Hippocampal formation (tissue), 2 donors: ENCODE measurements around the gene CABP5.

Source experiments
- DNase-seq, 2 donors: peaks; one replicate each; lab custom pipeline; 2025; lab: John Stamatoyannopoulos, UW

Gene CABP5

DNA sequence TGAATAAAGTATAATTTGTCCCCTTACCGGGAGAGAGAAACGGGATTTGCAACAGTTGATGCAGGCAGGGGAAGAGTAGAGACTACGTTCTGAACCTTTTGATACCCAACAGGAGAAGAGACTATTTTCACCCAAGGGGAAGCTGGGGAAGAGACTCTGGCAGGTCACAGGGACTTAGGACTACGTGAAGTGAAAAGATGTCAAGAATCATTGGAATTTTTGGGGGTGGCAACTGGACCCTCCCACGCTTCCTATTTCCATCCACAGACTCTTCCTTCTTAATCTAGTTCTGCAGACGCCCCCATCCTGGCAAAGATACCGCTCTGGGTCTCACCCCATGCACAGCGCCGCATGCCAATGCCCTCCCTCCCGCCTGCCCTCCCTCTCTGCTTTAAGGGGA is 13.8 kb downstream of the CABP5 start:
- no peak for DNase-seq

DNA sequence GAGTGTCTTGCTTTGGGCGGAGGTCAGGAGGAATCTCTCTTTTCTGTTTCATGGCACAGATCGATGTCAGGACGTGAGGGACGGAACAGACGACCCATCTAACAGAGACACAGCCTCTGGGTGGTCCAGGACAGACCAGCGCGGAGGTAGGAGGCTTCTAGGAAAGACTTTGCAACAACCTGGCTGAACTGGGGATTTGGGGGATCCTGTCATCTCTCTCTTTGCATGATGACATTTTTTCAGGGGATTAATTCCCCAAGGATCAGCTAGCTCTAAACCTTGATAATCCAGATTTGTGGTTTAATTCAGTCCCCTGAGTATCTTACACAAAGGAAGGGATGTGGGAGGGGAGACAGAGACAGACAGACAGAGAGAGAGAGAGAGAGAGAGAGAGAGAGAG is 14.4 kb downstream of the CABP5 start:
- no peak for DNase-seq

DNA sequence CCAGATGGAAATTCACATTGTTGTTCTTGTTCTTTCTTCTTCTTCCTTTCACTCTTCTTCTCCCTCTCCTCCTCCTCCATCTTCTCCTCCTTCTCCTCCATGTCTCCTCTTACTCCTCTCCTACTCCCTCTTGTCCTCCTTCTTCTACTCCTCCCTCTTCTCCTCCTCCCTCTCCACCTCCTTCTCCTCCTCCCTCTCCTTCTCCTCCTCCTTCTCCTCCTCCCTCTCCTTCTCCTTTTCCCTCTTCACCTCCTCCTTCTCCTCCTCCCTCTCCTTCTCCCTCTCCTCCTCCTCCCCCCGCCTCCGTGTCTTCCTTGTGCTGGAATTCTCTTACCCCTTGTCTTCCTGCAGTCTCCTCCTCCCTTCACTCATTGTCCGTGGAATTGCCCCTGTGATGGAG is 18.4 kb downstream of the CABP5 start:
- no peak for DNase-seq

DNA sequence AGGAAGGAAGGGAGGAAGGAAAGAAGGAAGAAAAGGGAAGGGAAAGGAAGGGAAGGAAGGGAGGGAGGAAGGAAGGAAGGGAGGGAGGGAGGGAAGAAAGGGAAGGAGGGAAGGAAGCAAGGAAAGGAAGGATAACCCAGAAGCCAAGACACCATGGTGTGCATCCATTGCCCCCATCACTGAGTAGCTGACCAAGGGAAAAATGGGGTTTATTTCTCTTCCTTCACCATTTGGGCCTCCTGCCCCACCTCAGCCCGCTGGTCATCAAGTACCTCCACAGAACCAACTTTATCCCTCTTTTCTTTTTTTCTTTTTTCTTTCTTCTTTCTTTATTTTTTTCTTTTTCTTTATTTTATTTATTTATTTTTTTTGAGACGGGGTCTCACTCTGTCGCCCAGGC is 20.4 kb downstream of the CABP5 start:
- no peak for DNase-seq

DNA sequence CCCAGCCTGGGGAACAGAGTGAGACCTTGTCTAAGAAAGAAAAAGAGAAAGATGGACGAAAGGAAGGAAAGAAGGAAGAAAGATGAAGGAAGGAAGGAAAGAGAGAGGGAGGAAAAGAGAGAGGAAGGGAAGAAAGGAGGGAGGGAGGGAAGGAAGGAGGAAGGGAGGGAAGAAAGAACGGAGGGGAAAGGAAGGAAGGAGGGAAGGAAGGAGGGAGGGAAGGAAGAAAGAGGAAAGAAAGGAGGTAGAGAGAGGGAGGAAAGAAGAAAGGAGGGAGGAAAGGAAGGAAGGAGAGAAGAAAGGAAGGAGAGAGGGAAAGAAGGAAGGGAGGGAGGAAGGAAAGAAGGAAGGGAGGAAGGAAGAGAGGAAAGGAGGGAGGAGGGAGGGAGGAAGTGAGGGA is 20.9 kb downstream of the CABP5 start:
- no peak for DNase-seq

DNA sequence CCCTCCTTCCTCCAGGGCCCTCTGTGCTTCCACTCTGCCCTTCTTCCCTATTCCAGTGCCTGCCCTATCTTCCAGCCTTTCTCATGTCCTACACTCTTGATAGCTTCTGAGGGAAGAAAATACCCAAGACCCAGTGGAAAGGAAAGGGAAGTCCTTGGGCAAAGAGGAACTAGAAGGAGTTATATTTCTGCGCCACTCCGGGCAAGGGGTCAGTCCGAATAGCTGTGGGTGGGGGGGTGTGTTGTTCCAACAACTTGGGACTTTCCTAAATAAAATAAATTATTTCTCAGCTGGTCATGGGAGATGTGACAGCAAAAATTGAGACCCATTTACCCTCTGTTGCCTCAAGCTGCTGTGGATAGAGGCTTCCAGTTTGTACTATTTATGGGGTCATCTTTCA is 23.2 kb downstream of the CABP5 start:
- no peak for DNase-seq

DNA sequence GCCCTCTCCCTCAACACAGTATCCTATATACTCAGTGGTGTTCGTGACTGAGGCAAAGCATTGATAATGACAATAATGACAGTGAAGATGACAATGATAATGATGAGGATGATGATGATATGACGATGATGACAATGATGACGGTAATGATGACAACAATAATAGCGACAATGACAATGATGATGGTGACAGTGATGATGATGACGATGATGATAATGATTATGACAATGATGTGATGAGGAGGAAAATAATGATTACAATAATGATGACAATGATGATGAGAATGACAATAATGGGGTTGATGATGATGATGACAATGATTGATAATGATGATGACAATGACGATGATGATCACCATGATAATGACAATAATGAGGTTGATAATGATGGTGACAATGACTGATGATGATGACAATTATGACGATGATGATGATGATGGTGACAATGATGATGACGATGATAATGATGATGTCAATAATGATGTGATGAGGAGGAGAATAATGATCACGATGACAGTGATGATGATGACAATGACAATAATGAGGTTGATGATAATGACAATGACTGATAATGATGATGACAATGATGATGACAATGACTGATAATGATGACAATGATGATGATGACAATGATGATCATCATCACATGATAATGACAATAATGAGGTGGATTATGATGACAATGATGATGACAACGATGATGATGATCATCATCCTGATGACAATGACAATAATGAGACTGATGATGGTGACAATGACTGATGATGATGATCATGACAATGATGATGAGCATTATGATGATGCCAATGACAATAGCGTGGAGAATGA is 32.7 kb downstream of the CABP5 start:
- no peak for DNase-seq

- no peak for DNase-seq
These were observed 37.1 kb downstream of the CABP5 start for GRCh38 chr19:48006762-48007161.

DNA sequence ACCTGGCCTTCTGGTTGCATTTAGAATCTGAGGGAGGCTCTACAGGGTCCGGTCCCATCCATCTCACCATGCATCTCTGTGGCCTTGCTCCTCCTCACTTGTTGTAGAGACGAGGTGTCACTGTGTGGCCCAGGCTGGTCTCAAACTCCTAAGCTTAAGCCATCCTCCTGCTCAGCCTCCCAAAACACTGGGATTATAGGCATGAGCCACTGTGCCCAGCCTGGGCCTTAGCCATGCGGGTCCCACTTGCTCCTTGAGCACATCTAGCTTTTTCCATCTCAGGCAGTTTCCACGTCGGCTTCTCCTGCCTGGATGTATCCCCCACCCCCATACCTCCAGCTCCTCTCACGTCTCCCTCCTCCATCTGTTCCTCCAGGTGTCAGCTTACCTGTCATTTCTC is 39.6 kb downstream of the CABP5 start:
- DNase-seq = no peak

DNA sequence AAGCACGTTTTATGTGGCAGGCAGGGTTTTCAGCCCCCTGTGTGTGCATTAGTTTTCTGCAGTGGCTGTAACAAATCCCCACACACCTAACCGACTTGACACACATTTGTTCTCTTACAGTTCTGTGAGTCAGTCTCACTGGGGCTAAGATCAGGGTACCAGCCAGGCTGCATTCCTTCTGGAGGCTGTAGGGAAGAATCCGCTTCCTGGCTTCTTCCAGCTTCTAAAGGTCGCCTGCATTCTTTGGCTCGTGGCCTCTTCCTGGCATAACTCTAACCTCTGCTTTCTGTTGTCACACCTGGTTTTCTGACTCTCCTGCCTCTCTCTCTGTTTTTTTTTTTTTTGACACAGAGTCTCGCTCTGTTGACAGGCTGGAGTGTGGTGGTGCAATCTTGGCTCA is 43.0 kb downstream of the CABP5 start:
- DNase-seq = no peak

GRCh38 chr19:47998800-47999199 is 45.1 kb downstream of the CABP5 start:
- no peak for DNase-seq

- DNase-seq = no peak
These were observed 47.6 kb downstream of the CABP5 start for GRCh38 chr19:47996230-47996727.

- no peak for DNase-seq
These were observed 49.6 kb downstream of the CABP5 start, which contains the start of gene ELSPBP1 for GRCh38 chr19:47994209-47994802. ELSPBP1 (plus strand) TSS chr19:47994632; CDS start chr19:48008668, 14,036 bp downstream.

DNA sequence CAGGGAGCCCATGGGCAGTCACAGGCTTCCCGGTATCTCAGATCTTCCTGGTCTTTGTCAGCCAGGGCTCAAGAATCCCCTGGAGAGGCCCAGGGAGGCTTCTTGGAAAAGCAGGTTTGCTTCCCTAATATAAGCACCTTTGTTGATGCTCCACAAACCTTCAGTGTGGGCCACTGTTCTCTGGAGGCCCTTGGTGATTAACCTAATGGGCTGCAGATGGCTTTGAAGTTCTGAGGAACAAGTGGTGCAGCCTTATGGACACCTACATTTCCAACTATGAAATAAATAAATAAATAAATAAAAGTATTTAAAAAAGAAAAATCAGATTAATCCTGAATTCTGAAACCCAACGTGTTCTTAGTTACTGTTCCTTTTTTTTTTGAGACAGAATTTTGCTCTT is 51.8 kb downstream of the CABP5 start, which contains the start of gene BSPH1:
Gene BSPH1 (minus strand): TSS at position 101 of the 400 bp plus-strand sequence. CDS start 89 bp downstream, at position 12.
- DNase-seq = no peak

- no peak for DNase-seq
These were observed 52.6 kb downstream of the CABP5 start for GRCh38 chr19:47991191-47991808.
